Measurements from ENCODE around the gene HHATL.

Gene HHATL

DNA sequence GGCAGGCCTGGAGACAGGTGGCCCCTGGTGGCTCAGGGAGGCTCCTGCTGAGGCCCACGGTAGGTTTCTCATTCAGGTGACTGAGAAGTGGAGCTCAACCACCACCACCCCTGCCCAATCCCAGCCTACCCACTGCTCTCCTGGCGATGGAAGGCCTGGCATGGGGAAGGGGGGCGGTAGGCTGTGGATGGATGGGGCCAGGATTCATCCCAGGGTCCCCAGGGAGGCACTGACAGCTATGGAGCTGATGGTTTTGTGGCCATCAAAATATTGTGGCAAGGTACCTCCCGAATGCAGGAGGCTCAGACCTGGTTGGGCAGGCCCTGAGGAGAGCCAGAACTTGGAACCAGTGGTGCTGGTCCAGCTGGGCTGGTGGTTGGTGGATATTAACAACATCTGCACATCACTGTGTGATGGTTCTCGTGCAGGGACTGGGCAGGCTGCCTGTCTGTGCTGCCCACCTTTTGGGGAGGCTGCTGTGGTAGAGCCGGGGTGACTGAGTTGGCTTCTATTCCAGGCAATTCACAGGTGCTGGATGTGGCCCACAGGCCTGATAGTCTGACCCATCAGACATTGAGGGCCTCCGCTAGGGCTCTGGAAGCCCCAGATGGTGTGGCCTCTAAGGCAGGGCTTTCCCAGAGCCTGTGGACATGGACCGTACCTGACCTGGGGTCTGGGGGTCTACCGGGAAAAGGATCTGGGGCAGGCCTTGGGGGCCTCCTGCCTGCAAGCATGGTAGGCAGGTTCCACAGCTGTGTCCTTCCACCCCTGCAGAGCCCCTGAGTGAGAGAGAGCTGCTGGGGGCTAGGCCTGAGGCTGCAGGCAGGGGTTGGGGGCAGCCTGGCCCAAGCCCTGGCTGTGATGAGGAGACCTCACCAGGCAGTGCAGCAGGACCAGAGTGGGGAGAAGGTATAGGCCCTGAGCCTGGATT, 45.7 kb downstream of the HHATL start:
- H2AFZ ChIP-seq (ENCODE audit: low read length) = no peak overlapping the region
- no peaks in the 10 kb centered on the region for H4K20me1 ChIP-seq (ENCODE audit: insufficient read depth, low read length)
- no peaks in the 10 kb centered on the region for H3K36me3 ChIP-seq (ENCODE audit: insufficient read depth, low read length)
- no peaks in the 10 kb centered on the region for H3K9me2 ChIP-seq (ENCODE audit: low read depth, low read length)
- no peak overlapping the region for H3K4me3 ChIP-seq (ENCODE audit: low read depth, low read length, poor library complexity, severe bottlenecking)
- no peaks in the 10 kb centered on the region for H3F3A ChIP-seq (ENCODE audit: insufficient read depth, low read length)
- no peaks in the 10 kb centered on the region for H3K79me2 ChIP-seq (ENCODE audit: insufficient read depth, low read length)
- no peaks in the 10 kb centered on the region for H3K9me3 ChIP-seq (ENCODE audit: low read length)
- no peak overlapping the region for H3K4me2 ChIP-seq (ENCODE audit: low read length)
- H3K27me3 ChIP-seq (ENCODE audit: insufficient read depth, low read length) = no peaks in the 10 kb centered on the region
- no peak overlapping the region for H3K9ac ChIP-seq (ENCODE audit: low read length)
- no peak for TF ChIP-seq EZH2 (IDR thresholded peaks at IDR 0.05; ENCODE audit: borderline replicate concordance, low read length)
- TF ChIP-seq, protein P1, sequence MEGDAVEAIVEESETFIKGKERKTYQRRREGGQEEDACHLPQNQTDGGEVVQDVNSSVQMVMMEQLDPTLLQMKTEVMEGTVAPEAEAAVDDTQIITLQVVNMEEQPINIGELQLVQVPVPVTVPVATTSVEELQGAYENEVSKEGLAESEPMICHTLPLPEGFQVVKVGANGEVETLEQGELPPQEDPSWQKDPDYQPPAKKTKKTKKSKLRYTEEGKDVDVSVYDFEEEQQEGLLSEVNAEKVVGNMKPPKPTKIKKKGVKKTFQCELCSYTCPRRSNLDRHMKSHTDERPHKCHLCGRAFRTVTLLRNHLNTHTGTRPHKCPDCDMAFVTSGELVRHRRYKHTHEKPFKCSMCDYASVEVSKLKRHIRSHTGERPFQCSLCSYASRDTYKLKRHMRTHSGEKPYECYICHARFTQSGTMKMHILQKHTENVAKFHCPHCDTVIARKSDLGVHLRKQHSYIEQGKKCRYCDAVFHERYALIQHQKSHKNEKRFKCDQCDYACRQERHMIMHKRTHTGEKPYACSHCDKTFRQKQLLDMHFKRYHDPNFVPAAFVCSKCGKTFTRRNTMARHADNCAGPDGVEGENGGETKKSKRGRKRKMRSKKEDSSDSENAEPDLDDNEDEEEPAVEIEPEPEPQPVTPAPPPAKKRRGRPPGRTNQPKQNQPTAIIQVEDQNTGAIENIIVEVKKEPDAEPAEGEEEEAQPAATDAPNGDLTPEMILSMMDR (IDR thresholded peaks at IDR 0.05; ENCODE audit: low read length) = no peak
- H3K4me1 ChIP-seq (ENCODE audit: insufficient read depth, low read length, severe bottlenecking) = peaks cover 3% of the 10 kb centered on the region
- H3K27ac ChIP-seq (ENCODE audit: low read depth, low read length, poor library complexity, severe bottlenecking) = no peak overlapping the region

DNA sequence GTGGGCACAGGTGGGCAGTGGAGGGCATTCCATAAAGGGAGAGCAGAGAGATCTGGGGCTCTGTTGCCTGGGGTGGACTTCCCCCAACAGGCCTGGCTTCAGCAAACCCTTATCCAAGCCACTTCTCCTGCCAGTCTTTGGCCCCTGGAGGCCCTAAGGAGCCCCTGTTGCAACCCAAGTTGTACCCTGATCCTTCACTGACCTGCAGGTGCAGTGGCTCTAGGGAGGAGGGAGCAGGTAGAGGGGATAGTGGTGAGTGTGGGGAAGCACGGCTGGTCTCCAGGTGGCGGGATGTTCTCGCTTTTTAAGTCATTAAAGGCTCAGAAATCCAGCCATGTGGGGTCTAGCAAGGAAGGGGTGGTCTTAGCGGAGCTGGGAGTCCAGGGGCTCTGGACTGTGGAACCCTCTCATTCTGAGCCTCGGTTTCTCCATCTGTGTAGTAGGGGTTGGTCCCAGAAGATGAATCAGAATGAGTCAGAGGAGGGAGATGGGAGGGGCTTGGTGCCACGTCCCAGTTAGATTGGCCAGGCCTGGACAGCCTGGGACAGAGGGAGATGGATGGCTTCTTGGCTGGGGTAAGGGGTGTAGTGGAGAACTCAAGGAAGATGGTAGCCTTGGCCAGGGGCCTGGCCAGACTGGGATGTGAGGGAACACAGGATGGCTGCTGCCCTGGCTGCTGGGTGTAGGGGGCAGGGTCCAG, 46.5 kb downstream of the HHATL start:
- Histone ChIP-seq H3K9ac (ENCODE audit: low read length) (no peak overlapping the region), H3K4me1 (ENCODE audit: insufficient read depth, low read length, severe bottlenecking) (peaks cover 3% of the 10 kb centered on the region), H3K27me3 (ENCODE audit: insufficient read depth, low read length) (no peaks in the 10 kb centered on the region), H3K4me2 (ENCODE audit: low read length) (no peak overlapping the region), H3K27ac (ENCODE audit: low read depth, low read length, poor library complexity, severe bottlenecking) (no peak overlapping the region), H3K9me3 (ENCODE audit: low read length) (no peaks in the 10 kb centered on the region), H3F3A (ENCODE audit: insufficient read depth, low read length) (no peaks in the 10 kb centered on the region), H2AFZ (ENCODE audit: low read length) (no peak overlapping the region), H3K36me3 (ENCODE audit: insufficient read depth, low read length) (no peaks in the 10 kb centered on the region), H4K20me1 (ENCODE audit: insufficient read depth, low read length) (no peaks in the 10 kb centered on the region), H3K4me3 (ENCODE audit: low read depth, low read length, poor library complexity, severe bottlenecking) (no peak overlapping the region), H3K9me2 (ENCODE audit: low read depth, low read length) (no peaks in the 10 kb centered on the region), H3K79me2 (ENCODE audit: insufficient read depth, low read length) (no peaks in the 10 kb centered on the region)
- TF ChIP-seq, protein P1 (IDR thresholded peaks at IDR 0.05; ENCODE audit: low read length) = no peak

DNA sequence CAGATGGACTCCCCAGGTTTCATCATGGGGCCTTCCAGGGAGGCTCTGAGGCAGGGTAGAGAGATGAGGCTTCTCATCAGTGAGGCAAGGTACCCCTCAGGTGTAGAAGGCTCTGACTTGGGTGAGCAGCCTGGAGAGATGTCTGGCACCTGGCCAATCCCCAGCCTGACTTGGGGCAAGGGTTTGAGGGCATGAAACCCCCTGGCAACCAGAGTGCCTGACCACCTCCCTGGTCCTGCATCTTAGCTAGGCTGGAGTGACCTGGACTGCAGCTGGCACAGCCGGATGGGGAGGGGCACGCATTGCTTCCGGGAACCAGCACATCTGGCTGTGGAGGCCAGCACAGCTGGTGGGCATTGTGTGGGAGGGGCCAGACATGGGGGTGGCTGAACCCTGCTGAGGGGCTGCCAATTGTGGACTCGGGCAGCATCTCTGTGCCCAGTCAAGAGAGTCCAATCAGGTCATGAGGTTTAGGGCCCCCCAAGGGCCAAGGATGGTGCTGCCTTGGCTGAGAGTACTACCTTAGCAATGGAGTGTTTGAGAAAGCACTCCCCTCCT, 47.2 kb downstream of the HHATL start:
- Histone ChIP-seq H3K4me2 (ENCODE audit: low read length) (no peak overlapping the region), H3K9ac (ENCODE audit: low read length) (no peak overlapping the region), H3K4me3 (ENCODE audit: low read depth, low read length, poor library complexity, severe bottlenecking) (no peak overlapping the region), H3F3A (ENCODE audit: insufficient read depth, low read length) (no peaks in the 10 kb centered on the region), H3K27me3 (ENCODE audit: insufficient read depth, low read length) (no peaks in the 10 kb centered on the region), H3K36me3 (ENCODE audit: insufficient read depth, low read length) (no peaks in the 10 kb centered on the region), H4K20me1 (ENCODE audit: insufficient read depth, low read length) (no peaks in the 10 kb centered on the region), H2AFZ (ENCODE audit: low read length) (no peak overlapping the region), H3K4me1 (ENCODE audit: insufficient read depth, low read length, severe bottlenecking) (peaks cover 3% of the 10 kb centered on the region), H3K9me3 (ENCODE audit: low read length) (no peaks in the 10 kb centered on the region), H3K27ac (ENCODE audit: low read depth, low read length, poor library complexity, severe bottlenecking) (no peak overlapping the region), H3K9me2 (ENCODE audit: low read depth, low read length) (no peaks in the 10 kb centered on the region), H3K79me2 (ENCODE audit: insufficient read depth, low read length) (no peaks in the 10 kb centered on the region)
- TF ChIP-seq EZH2 (IDR thresholded peaks at IDR 0.05; ENCODE audit: borderline replicate concordance, low read length) = no peak
- TF ChIP-seq, protein P1 (IDR thresholded peaks at IDR 0.05; ENCODE audit: low read length) = no peak
